ENCODE measurements around the gene SPAG17.
"Not testable (repeated sequence)": the region's sequence is repeated elsewhere in the genome, so short reads cannot be mapped to it uniquely, and the experiment has no call there.

The SPAG17 gene

GRCh38 chr1:117930484-117930883, 254.5 kb downstream of the SPAG17 start:
- H3K27ac ChIP-seq = peak overlapping the region in 14 of 21 experiments; percentile 5 to 94 (median 88)

GRCh38 chr1:117930173-117930447, 254.9 kb downstream of the SPAG17 start:
- Histone ChIP-seq H3K4me3 (peak overlapping the region; percentile 80 to 97 (median 96)), H3K27ac (peak overlapping the region in 18 of 21 experiments; percentile 5 to 94 (median 86))

More at GRCh38 chr1:117930484-117930883, 254.5 kb downstream of the SPAG17 start:
- H3K4me3 ChIP-seq = peak overlapping the region; percentile 80 to 97 (median 96)

- H3K4me3 ChIP-seq = peak within 1 kb of the TSS; percentile 80 to 97 (median 96)
- H3K27ac ChIP-seq = peak within 1 kb of the TSS; percentile 64 to 94 (median 86)
Measured at GRCh38 chr1:117929343-117930172, 255.5 kb downstream of the SPAG17 start, which contains the start of the genes GDAP2 and WDR3. Gene GDAP2, minus strand, starts transcription at chr1:117929621. Its CDS starts 9,264 bp downstream, at chr1:117920357. Gene WDR3, plus strand, starts transcription at chr1:117929739. Its CDS starts 3,581 bp downstream, at chr1:117933320.

GRCh38 chr1:117928881-117929342, 256.1 kb downstream of the SPAG17 start:
- H3K27ac ChIP-seq = peak overlapping the region; percentile 64 to 94 (median 86)
- peak overlapping the region; percentile 80 to 97 (median 96) for H3K4me3 ChIP-seq

- peak overlapping the region in 1 of 21 experiments; percentile 20 for H3K27ac ChIP-seq
- no peak overlapping the region for H3K4me3 ChIP-seq
Measured at GRCh38 chr1:117925981-117926380, 259.0 kb downstream of the SPAG17 start.

GRCh38 chr1:117922717-117923116, 262.3 kb downstream of the SPAG17 start:
- not testable (repeated sequence) for H3K4me3 ChIP-seq, H3K27ac ChIP-seq

- H3K27ac ChIP-seq = no peak overlapping the region
- no peak overlapping the region for H3K4me3 ChIP-seq
Measured at GRCh38 chr1:117921991-117922390, 263.0 kb downstream of the SPAG17 start.

GRCh38 chr1:117919376-117919775, 265.7 kb downstream of the SPAG17 start:
- H3K4me3 ChIP-seq = no peak overlapping the region
- H3K27ac ChIP-seq = no peak overlapping the region

- no peak overlapping the region for H3K4me3 ChIP-seq
Measured at GRCh38 chr1:117911051-117911450, 274.0 kb downstream of the SPAG17 start.

GRCh38 chr1:117905019-117905418, 280.0 kb downstream of the SPAG17 start:
- Histone ChIP-seq H3K4me3 (no peak overlapping the region), H3K27ac (no peak overlapping the region)

More at GRCh38 chr1:117911051-117911450, 274.0 kb downstream of the SPAG17 start:
- no peak overlapping the region for H3K27ac ChIP-seq

- Histone ChIP-seq H3K27ac (no peak overlapping the region), H3K4me3 (no peak overlapping the region)
Measured at GRCh38 chr1:117904485-117904884, 280.5 kb downstream of the SPAG17 start.

Data from skin epidermis (tissue), 12 donors.